GM12801 (cell line): ENCODE results near the gene STOX2.

Source experiments
- CTCF ChIP-seq: IDR thresholded peaks from one replicate; pipeline ENCODE4 v1.5.1; 2011; ENCODE audit warnings: control low read depth; ENCODE audit not compliant: insufficient read length; ENCODE audit errors: extremely low read depth

Gene STOX2

GRCh38 chr4:184066584-184067300, 161.6 kb downstream of the STOX2 start:
- no peak for TF ChIP-seq CTCF

GRCh38 chr4:184067931-184068554, 162.9 kb downstream of the STOX2 start:
- no peak for TF ChIP-seq CTCF
